ENCODE results near the gene MYOG.

DNA sequence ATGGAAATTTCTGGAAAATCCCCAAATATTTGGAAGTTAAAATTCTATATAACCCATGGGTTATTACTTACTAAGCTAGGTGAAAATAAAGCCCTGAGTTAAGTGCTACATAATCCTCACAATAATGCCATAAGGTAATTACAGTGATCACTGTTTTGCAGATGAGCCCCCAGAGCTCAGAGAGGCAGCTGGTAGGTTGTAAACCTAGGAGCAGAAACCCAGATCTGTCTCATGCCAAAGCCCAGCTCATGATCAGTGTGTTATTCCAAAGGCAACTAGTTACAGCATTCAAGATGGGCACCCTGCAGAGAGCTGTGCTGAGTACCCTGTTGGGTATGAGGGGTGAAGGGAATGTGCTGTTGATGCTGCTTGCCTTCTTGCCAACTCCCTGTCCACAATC lies 10.8 kb upstream of the MYOG start:
- TF ChIP-seq GATA2 (IDR thresholded peaks at IDR 0.05; ENCODE audit: low read depth, low read length) (no peak), GATA3 (IDR thresholded peaks at IDR 0.05; ENCODE audit: low read depth, low read length) (no peak)

Measured in SH-SY5Y (cell line).